Activated T-cell treated with anti-CD3 and anti-CD28 coated beads for 48 hours (primary cell): ENCODE data around the gene CTPS1.

Experiments used
- DNase-seq: peaks from one replicate; pipeline ENCODE4 v3.0.0-alpha.2; 2020; ENCODE audit warnings: low read depth

Gene CTPS1

DNA sequence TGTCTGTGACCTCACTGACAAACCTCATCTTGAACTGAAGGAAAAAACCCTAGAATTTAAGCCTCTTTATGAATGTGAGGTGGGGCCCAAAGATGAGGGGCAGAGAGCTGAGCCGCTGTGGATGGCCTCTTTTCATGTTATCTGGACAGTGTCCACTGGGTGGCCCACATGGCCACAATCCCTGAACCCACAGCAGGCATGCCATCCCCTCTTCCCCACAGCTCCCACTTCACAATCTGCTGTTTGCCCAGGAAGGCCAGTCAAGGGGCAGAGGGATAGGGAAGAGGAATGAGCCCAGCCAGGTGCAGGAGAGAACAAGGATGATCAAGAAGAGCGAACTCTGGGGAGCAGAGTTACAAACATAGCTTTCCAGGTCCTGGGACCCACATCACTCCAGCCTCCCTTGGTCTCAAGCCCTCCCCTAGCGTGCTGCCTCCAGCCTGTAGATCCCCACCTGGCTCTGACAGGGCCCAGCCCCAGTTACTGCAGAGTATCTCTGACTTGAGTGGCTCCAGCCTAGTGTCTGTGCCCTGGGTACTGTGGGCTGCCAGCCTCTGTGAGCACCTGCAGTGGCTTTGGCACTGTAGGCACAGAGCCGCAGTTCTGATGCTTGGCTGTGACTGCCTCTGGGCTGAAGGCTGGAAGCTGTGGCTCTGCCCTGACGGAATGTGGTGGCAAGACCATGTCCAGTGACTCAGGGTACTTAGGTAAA is 43.9 kb downstream of the CTPS1 start:
- no peak for DNase-seq

DNA sequence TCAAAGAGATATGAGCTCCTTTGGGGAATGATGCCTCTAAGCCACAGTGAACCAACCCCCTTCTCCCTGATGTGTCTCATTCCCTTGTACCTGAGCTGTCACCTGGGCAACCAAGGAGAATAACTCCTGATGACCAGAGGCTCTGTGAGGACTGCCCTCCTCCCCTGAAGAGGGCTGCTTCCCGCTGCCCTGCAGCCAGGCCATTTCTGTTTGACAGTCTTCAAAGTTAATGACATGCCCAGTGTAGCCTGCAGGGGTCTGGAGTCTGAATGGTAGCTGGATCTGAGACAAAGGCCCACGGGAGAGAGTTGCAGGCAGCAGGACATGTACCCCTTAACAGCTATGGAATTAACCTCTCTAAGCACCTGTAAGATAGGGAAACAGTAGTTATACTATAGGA is 45.5 kb downstream of the CTPS1 start:
- DNase-seq = no peak

DNA sequence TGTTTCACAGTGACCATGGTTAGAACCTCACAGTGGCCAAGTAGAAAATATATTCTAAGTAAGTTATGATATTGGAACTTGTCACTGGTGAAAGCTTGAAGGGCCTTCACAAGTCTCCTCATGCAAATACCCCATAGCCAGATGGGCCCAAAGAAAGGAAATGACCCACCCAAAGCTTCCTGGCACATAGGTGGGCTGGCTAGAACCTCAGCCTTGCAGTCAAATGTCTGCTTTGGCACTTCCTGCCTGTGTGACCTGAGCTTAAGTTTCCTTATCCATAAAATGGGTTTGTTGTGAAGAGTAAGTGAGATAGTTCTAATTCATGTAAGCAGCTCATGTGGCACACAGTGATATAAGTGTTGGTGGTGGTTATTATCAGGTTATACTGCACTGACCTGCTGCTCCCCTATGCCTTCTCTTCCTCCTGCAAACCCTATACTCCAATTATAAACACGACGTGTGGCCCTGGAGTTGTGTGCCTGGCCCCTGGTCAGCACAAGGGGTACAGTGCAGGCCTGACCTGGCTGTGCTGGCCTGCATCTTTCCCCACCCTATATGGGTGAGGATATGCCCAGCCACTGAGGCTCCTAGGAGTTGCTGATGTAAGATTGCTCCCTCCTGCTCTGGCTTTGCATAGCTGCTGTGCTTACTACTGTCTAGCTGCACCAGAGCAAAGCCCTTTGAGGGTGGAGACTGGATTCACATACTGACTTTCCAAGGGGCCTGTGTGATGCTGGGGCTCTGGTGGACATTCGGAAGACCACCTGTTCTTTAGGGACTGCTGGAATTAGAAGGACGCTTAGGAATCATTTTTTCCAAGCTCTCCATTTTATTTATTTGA is 46.7 kb downstream of the CTPS1 start:
- DNase-seq = no peak

DNA sequence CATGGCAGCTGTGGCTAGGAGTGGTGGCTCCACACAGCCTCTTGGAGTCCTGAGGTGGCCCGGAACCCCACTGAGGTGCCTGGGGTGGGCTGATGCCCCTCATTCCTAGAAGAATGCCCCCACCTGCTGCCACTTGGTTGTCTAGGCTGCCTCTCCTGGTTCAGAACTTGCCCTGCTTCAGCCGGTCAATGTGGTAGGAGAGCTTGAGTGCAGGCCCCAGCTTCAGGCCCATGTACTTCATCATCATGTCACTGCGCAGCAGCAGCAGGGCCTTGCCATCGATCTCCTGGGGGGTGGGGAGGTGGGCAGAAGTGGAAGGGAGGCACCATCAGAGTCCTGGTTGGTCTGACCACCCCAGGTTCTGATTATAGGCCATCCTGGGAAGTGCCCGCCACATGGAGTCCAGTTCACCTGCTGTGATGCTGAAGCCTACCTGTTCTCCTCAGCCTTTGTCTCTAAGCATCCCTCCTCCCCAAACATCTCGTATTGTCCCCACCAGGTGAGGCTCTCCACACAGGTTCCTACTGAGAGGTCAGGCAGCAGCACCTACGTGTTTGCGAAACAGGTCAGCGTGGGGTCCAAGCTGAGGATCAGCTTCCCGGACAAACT is 48.6 kb downstream of the CTPS1 start:
- DNase-seq = no peak

DNA sequence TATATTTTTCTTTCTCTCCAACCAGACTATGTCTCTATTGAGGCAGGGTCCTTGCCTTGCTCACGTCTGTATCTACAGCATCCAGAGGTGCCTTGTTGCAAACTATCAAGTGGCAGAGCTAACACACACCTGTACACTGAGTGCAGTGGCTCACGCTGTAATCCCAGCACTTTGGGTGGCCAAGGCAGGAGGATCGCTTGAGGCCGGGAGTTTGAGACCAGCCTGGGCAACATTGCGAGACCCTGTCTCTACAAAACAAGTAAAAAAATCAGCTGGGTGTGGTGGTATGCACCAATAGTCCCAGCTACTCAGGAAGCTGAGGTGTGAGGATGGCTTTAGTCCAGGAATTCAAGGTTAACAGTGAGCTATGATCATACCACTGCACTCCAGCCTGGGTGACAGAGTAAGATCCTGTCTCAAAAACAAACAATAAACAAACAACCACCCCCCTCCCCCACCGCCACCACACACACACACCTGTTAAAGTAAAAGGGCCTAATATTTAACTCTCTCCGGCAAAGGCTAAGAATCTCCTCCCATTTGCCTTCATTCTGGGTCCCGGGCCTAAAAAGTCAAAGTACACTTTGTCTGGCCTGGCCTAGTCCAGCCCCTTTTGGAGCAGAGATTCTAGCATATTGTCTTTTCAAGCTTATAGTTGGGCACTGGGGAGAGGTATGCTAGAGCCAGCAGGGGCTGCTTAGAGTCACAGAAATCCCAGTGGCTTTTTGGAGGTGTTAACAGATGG is 51.5 kb downstream of the CTPS1 start:
- no peak for DNase-seq

DNA sequence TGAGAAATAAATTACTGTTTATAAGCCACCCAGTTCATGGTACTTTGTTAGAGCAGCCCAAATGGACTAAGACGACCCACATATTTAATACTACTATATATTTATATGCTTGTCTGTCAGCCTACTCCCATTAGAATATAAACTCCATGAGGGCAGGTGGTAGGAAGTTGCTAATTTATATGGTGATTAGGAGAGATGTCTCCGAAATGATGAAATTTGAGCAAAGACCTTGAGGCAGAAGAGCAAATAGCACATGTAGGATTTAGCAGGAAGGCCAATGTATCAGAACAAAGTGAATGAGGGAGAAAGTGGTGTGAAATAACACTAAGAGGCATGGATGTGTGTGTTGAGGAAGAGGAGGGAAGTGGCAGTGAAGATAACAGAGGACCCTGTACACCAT is 52.7 kb downstream of the CTPS1 start:
- no peak for DNase-seq

DNA sequence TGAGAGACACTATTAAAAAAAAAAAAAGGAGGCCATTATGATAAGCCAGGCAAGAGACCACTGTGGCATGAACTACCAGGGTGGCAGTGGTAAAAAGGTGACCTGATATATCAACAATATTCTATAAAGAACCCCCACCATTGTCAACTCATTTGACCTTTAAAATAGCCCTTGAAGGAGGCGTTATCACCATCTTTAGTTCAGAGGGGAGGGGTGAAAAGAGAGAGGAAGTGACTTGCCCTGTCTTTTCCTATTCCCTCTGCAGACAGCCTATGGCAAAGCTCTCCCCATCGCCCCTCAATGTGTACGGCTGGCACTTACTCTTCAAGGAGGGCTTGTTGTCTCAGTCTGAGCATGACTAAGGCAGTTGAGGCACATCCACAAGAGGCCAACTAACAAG is 53.8 kb downstream of the CTPS1 start:
- DNase-seq = no peak

DNA sequence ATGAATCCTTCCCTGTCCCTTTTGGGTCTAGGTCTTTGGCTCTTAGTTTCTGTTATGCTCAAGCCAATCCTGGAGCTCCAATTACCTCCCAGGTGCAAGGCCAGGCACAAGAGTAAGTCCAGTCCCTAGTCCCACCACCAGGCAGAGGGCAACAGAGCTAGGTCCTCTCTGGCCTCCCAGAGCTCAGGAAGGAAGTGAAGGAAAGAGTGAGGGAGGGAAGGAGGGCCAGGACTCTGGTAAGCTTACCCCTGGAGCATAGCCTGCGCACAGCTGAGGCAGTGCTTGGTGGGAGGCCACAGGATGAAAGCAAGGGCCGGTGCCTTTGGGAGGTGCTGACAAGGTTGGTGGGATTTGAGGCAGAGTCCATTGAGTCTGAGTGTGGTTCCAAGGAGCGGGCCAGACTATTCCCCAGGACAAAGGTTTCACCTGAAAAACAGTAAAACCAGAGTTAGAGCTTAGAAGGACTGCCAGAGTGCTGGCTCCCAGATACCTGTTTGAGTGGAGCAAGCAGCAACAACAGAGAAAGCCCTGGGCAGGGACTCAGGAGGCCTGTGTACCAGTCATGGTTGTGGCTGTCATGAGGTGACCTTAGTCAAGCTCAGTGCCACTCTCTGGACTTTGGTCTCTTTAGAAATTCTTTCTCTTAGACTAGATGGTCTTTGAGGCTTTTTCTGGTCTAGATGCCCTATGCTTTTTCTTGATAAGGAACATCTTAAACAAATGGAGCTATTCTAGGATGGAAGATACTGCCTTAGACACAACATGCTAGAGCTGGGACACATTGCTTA is 57.8 kb downstream of the CTPS1 start:
- DNase-seq = no peak

DNA sequence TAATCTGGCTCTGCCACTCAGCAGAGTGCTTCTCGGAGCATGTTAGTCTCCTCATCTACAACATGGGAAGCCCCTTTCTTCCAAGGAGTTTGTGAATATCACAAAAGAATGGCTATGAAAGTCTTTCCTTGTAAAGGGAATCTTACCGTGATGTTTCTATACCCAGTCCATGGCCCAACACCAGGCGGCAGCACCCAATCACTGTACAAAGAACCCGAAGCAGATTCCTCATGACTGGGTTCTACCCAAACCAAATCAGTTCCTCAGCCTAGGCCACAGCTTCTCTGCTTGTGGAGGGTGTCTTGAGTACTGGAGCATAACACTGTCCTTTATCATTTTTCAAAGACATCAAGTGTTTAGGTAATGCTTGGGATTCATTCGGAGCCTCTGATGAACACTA is 58.6 kb downstream of the CTPS1 start:
- DNase-seq = no peak

DNA sequence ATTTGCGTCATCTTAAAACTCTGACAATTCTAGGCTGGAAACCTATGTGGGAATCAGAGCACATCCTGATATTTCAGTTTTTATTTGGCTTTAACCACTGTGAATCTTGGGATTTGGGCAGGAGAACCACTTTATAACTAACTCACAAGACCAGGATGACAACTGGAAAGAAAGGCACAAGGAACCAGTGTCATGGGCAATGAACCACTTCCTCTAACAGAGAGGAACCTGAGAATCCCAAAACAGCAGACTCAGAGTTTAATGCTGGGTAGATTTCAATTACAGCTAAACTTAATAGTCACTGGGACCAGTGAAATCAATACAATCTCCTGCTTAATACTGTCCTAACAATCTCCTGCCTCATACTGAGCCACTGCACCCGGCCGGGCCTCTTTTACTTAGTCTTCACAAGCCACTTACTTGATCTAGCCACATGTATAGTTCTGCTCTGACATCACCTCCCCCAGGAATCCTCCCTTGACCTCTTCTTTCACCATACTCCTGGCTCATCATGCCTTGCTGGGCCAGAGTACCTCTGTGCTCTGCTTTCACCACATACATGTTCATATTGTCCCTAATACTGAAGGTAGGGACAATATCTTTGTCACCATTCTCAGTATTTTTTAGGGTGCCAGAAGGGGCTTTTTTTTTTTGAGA is 62.2 kb downstream of the CTPS1 start:
- no peak for DNase-seq

DNA sequence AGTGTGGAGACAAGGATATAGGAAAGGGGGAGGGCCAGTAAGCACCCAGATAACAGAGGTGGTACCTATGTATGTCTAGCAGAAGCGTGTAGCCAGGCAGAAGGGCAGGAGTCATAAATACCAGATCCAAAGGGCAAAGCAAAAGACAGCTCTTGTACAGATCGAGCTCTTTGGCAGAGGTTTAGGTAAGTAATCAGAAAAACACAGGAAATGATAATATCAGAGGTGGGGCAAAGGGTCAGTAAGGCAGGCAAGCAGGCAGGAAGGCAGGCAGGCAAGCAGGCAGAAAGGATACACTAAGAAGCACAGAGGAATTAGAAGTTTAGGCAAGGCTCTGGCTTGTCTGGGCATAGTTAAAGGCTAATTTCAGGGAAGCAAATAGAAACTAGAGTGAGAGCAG is 64.7 kb downstream of the CTPS1 start:
- no peak for DNase-seq

DNA sequence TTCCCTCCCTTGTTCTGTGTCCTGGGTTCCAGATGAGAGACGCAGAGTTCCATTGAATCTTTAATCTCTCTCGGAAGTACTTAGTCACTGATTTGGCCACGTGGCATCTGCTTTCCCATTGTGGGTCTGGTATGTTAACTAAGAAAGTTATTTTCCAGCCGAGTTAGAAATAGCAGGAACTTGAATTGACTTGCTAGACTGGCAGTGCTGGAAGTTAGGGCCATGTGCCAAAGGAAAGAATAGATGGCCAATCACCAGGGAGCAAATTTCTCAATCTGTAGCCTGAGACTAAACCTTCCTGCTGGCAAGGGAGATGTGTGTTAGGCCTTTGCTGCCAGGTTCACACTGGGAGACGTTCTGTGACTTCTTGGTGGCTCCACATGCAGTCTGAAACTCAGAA is 66.2 kb downstream of the CTPS1 start:
- no peak for DNase-seq

DNA sequence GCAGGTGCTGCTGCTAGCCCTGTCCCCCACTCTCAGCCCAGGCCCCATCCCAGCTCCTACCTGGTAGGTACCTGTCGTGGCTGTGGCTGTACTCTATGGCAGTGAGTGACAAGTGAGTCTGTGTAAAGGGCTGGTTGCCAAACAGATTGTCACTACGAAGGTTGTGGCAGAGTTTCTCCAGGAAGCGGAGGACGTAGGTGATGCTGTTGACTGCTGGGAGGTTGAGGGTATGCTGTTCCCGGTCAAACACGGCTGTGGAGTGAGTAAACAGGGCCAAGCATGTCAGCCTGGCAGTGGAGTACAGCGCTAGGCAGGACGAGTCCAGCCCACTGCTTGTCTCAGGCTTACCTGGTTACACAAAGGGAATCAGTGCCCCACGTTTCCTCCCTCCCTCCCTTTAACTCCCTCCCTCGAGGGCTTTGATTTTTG is 66.9 kb downstream of the CTPS1 start:
- DNase-seq = no peak

DNA sequence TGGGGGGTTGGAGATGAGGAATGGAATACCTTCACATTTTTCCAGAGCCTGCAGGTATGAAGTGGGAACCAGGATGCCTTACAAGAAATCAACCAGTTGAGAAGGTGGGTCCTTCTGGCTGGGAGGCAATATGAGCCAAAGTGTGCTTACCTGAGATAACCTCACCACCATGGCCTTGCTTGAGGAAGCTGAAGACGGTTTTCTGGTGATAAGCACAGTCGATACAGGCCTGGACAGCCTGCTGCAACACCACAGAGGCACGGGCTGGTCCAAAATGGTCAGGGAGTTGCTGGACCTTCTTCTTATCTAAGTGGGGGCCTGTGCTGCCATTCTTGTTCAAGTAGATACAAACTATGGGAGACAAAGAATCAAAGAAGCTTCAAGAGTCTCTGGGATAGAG is 69.0 kb downstream of the CTPS1 start:
- DNase-seq = no peak

DNA sequence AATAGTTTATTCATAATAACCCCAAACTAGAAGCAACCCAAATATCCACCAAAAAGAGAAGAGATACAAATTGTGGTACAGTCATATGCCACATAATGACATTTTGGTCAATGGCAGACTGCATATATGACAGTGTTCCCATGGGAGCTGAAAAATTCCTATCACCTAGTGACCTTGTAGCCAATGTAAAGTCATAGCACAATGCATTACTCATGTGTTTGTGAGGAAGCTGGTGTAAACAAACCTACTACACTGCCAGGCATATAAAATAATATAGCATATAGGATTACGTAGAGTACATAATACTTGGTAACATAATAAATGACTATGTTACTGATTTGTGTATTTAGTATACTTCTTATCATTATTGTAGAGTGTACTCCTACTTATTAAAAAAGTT is 71.5 kb downstream of the CTPS1 start:
- no peak for DNase-seq

DNA sequence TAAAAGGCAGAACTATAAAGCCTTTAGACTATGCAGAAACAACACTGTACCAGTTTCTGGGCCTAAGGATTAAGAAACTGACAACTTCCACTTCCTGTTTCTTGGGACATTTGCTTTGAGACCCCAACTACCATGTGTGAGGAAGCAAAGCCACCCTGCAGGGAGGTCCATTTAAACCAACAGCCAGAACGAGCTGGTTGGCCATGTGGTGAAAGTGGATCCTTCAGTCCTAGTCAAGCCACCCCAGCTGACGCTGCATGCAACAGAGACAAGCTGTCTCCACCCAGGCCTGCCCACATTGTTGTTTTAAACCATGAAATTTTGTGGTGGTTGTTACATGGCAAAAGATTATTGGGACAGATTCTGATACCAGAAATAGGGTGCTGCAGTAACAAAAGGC is 73.8 kb downstream of the CTPS1 start:
- no peak for DNase-seq

DNA sequence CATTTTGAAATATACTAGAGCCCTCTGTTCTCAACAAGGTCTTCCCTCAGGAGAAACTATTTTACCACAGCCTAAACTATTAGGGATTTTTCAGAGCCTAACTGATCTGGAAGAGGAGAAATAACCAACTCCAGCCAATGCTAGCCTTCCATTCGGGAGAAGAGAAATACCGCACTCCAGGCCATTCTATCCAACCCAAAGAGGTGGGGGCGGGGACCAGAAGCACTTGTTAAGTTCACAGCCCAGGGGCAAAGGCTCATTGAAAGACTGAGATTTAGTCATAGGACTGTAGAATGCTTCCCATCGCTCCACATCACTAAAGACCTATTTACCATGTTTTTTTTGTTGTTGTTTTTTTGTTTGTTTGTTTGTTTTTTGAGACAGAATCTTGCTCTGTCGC is 77.4 kb downstream of the CTPS1 start:
- DNase-seq = no peak
